HG03432 (cell line): ENCODE measurements around the gene SCAF4.
A peak's percentile ranks its signal among the peaks of the same experiment; 100 is the strongest.
"Not testable (repeated sequence)": the region's sequence is repeated elsewhere in the genome, so short reads cannot be mapped to it uniquely, and the experiment has no call there.

ENCODE experiments used
- ATAC-seq: cut with Tn5 transposase; IDR thresholded peaks from one replicate; pipeline ENCODE4 v1.9.1; 2021; ENCODE audit warnings: mild to moderate bottlenecking, moderate library complexity; ENCODE audit not compliant: unreplicated experiment

SCAF4 gene

DNA sequence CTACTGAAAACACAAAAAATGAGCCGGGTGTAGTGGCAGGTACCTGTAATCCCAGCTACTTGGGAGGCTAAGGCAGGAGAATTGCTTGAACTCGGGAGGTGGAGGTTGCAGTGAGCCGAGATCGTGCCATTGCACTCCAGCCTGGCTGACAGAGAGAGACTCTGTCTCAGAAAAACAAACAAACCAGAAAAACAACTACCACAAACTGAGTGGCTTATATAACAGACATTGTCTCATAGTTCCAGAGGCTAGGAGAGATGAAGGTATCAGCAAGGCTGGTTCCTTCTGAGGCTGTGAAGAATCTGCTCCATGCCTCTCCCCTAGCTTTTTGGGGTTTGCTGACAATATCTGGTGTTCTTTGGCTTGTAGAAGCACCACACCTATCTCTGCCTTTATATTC lies 80.4 kb downstream of the SCAF4 start:
- ATAC-seq = not testable (repeated sequence)

DNA sequence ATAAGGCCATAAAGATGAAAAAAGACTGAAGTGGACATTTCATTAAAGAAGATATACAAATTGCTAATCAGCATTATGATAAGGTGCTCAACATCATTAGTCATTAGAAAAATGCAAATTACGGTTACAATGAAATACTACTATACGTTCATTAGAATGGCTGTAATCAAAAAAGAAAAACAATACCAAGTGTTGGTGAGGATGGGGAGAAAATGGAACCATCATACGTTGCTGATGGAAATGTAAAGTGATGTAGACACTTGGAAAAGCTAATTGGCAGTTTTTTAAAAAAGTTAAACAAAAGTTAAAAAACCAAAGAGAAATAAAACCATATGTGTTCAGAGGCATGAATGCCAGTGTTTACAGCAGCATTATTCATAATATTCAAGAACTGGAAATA lies 81.0 kb downstream of the SCAF4 start:
- no peak for ATAC-seq

DNA sequence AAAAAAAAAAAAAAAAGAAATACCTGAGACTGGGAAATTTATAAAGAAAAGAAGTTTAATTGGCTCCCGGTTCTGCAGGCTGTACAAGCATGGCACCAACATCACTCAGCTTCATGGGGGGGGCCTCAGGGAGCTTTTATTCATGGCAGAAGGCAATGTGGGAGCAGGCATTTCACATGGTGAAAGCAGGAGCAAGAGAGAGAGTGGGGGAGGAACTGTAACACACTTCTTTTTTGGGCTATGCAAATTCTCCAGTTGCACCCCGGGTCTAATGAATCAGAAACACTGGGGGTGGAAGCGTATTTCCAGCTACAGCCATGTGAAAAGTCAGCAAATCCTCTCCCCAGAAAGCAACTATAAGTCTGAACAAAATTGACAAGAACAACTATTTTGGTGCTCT lies 84.3 kb downstream of the SCAF4 start:
- peak; percentile 87 for ATAC-seq

DNA sequence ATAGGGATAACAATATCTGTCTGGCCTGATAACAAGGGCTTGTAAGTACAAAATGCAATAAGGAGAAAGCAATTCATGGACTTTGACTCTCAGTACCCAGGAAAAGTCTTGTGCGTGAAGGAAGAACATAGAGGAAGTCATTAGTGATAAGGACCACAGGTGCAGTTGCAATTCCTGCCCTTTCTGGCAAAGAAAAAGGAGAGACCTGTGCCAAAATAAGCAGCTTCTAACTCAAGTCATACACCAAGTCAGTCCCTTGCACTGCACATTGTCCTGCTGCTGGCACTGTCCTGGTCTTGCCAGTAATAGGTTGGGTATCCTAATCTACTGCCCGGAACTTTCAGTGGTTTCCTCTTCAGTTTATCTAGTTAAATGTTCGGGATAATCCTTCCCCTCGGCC lies 87.3 kb downstream of the SCAF4 start:
- no peak for ATAC-seq

DNA sequence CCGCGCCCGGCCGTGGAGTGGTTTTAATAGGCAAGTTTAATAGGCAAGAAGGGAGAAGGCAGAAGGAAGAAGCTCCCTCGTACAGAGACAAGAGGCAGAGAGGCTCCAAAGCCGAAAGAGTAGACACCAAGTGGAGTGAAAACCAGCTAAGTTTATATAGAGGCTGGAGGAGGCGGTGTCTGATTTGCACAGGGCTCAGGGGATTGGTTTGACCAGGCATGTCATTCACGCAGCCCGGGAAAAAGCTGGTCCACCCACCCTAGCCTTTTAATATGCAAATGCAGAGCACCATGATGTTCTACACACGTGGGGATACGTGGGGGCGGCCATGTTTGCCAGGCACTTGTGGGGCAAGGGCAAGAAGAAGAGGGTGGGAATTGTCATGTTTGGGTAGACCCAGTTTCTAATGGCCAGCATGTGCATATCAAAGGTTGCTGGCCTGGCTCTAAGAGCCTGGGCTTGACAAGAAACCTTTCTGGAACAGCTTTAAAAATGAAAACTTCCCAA lies 90.4 kb downstream of the SCAF4 start:
- no peak for ATAC-seq

DNA sequence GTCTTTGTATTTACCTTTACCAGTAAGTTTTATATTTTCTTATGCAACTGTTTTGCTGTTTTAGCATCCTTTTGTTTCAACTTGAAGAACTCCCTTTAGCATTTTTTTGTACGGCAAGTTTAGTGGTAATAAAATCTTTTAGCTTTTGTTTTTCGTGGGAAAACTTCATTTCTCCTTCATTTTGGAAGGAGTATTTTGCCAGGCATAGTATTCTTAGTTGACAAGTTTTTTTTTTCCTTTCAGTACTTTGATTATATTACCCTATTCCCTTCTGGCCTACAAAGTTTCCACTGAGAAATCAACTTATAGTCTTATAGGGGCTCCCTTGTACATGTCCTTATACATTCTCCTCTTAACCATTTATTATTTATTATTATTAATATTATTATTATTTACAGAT lies 95.0 kb downstream of the SCAF4 start:
- no peak for ATAC-seq

DNA sequence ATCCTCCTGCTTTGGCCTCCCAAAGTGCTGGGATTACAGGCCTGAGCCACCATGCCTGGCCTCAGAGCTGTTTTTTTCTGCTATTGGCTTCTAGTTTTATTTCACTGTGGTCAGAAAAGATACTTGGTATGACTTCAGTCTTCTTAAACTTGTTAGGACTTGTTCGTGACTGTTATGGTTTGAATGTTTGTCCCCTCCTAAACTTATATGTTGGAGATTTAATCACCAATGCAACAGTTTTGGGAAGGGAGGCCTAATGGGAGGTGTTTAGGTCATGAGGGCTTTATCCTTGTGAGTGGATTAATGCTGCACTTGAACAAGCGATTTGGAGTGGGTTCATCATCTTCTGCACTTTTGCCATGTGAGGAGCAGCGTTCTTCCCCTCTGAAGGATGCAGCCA lies 96.9 kb downstream of the SCAF4 start:
- ATAC-seq = no peak

DNA sequence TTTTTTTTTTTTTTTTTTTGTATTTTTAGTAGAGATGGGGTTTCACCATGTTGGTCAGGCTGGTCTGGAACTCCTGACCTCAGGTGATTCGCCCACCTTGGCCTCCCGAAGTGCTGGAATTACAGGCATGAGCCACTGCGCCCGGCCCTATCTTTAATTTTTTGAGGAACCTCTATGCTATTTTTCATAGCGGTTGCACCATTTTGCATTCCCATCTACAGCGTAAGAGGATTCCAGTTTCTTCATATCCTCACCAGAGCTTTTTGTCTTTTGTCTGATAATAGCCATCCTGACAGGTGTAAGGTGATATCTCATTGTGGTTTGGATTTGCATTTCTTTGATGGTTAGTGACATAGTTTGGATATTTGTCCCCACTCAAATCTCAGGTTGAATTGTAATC lies 100.0 kb downstream of the SCAF4 start:
- not testable (repeated sequence) for ATAC-seq

DNA sequence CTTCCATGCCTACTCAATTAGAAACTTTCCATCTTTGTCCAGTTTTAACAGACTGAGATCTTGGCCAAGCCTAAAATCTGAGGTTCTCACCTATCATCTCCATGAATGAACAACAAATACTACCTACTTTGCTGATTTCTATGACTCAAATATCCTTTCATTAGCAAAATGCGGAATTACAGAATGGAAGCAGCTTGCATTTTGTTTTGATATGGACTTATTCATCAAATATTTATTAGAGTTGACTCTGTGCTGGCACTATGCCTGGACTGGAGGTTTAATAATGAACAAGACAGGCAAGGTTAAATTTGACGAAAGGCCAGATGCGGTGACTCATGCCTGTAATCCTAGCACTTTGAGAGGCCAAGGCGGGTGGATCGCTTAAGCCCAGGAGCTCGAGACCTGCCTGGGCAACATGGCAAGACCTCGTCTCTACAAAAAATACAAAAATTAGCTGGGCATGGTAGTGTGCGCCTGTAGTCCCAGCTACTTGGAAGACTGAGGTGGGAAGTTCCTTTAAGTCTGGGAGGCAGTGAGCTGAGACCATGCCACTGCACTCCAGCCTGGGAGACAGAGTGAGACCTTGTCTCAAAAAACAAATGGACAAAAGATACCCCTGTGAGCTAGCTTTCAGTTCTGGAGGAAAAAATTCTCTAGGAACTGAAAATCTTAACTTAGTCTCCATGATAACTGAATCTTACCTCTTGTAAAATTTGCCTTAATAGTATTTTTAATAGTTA lies 101.8 kb downstream of the SCAF4 start:
- no peak for ATAC-seq

DNA sequence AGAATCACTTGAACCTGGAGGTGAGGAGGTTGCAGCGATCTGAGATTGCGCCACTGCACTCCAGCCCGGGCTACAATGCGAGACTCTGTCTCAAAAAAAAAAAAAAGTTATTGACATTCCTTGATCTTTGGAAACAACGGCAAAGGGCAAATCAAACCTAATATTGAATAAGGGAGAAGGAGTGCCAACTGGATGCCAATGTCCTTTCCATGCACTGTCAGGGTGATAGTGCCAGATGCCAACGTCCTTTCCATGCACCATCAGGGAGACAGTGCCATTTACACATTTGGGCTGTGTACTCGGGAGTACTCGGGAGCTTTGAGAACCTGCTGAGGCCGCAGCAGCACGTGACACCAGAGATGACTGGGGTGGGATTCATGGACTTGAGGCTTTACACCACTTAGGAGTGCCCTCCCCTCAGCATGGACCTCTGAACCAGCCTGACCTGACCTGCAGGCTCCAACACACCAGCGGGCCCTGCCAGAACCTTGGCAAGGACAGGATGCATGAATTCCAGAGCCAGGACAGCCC lies 106.9 kb downstream of the SCAF4 start:
- ATAC-seq = no peak

DNA sequence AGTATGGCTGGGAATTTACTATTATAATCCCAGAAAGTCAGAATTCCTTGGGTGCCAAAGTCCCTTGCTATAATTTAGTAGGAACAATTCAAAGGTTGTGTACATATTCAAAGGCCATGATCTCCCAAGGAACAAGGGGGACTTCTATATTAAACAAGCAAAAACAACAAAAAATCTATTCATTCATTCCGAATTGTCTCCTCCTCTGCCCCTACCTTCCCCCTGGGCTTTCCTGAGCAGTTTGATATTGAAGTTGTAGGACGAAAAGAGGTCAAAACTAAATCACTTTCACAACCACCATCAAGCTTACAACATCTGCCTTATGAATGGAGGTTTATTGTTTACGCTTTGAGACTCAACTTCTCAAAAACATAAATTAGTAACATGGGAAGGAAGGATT lies 107.7 kb downstream of the SCAF4 start:
- no peak for ATAC-seq

DNA sequence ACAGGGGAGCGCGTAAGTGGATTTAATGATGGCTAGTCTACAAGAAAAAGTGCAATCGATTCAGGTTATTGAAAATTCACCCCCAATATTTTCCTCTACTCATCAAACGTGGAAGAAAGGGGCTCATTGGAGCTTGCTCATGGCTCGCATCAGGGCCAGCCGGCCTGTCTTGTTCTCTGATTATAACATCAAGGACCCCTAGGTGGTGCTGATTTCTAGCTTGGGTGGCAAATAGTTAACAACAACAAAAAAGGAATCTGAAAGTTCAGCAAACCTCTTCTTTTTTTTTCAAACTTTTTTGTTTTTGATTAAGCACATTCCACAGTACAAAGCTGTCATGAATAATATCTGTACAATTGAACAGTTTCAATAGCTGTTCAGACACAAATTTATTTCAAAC lies 108.3 kb downstream of the SCAF4 start:
- peak; percentile 46 for ATAC-seq

DNA sequence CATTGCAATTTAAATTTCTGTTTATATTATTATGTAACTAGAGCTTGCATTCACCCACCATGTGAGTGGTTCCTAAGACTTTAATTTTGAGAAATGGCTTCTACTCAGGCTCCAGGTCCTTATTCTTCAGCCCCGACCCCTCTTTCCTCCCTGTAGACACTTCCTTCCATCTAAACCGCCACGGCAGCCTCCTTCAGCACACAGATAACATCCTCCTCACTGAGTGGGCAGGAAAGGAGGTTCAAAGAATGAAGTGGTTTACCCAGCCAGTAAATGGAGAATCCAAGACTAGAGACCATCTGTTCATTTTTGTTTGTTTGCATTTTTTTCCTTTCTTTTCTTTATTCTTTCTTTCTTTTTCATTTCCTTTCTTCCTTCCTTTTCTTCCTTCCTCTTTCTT lies 109.5 kb downstream of the SCAF4 start:
- ATAC-seq = no peak
